H1 (cell line): Measurements from ENCODE around the gene RPS6KL1. TPM values are rescaled to one million over a fixed set of nuclear protein-coding genes. Genes with fewer than 3 reads are reported as not detected.

ENCODE experiments used
- SUZ12 ChIP-seq: fragments of 200-600 bp; sonication (generic); IDR thresholded peaks from 2 replicates; pipeline ENCODE4 v1.6.1; 2012; ENCODE audit warnings: mild to moderate bottlenecking, inconsistent platforms, low read length, moderate library complexity, mixed read lengths
- polyA plus RNA-seq, 7 experiments: library from polyadenylated mRNA; depleted of rRNA in 3 of 7; stranded (reverse) in 5 of 7; unstranded in 2 of 7; fragments of >200 nt in 5 of 7; fragments of 200-250 nt in 2 of 7; gene quantifications; 1 replicate in 5 of 7; 2 replicates in 1 of 7; 4 replicates in 1 of 7; pipeline versions ENCODE4 v1.2.1 to v1.2.3, GENCODE V29; 2011 to 2013; ENCODE audit warnings: missing spikeins in 2 of 7, mixed read lengths in 2 of 7
- total RNA-seq: library from RNA; stranded (reverse); fragmentation: NEBNext Ultra II Directional; extraction: Animal tissue kit (Norgen Biotek cat#: 25700); gene quantifications from 2 replicates; pipeline ENCODE4 v1.2.1, GENCODE V29; 2021

The RPS6KL1 gene
- total and polyA plus RNA-seq, 2 of the 8 experiments (the other 6 are each of a cell fraction or from before 2014, with no cell fraction given) = 9.8 to 13.8 TPM

- TF ChIP-seq SUZ12 = no peak
- TF ChIP-seq, all 59 proteins: peak for 0
Measured at GRCh38 chr14:74963178-74963704, 40.2 kb upstream of the RPS6KL1 start (continued).
